Measurements from ENCODE around the gene GALP.

The GALP gene

DNA sequence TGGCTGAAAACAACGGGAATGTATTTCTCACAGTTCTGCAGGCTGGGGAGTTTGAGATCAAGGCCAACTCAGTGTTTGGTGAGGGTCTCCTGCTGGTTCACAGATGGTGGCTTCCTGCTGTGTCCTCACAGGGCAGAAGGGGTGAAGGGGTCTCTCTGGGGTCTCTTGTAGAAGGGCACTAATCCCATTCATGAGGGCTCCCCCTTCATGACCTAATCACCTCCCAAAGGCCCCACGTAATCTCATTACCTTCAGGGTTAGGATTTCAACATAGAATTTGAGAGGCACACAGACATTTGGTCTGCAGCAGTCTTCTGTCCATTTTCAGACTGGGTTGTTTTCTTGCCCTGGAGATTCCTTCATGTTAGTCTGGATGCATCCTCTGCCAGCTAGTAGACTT is 23.2 kb upstream of the GALP start:
- H3K27ac ChIP-seq (ENCODE audit: low read depth, low read length), result no peak overlapping the region
- no peak overlapping the region for H3K9ac ChIP-seq (ENCODE audit: low read length)
- H3K4me2 ChIP-seq (ENCODE audit: low read depth, low read length, poor library complexity, severe bottlenecking), result no peak overlapping the region
- no peaks in the 10 kb centered on the region for H3K9me3 ChIP-seq (ENCODE audit: insufficient read depth, low read length)
- H4K20me1 ChIP-seq (ENCODE audit: low read depth, low read length), result no peaks in the 10 kb centered on the region
- no peaks in the 10 kb centered on the region for H3K27me3 ChIP-seq (ENCODE audit: low read length)
- no peaks in the 10 kb centered on the region for H3K9me2 ChIP-seq (replicated peaks; ENCODE audit: insufficient read depth, low read length)
- peaks cover 11% of the 10 kb centered on the region for H3K79me2 ChIP-seq (ENCODE audit: insufficient read depth, low read length)
- no peak overlapping the region for H2AFZ ChIP-seq (ENCODE audit: low read depth, low read length, severe bottlenecking)
- H3F3A ChIP-seq (ENCODE audit: insufficient read depth), result no peaks in the 10 kb centered on the region
- TF ChIP-seq EZH2phosphoT487 (conservative IDR thresholded peaks at IDR 0.05; ENCODE audit: low read length) (no peak), CTCF (IDR thresholded peaks at IDR 0.05; ENCODE audit: insufficient read depth, low read length, poor library complexity, severe bottlenecking) (no peak)
- H3K4me3 ChIP-seq (ENCODE audit: insufficient read depth, low read length, poor library complexity, severe bottlenecking), result no peak overlapping the region
- no peaks in the 10 kb centered on the region for H3K36me3 ChIP-seq (ENCODE audit: low read length)

- H3K9me2 ChIP-seq (replicated peaks; ENCODE audit: insufficient read depth, low read length), result no peaks in the 10 kb centered on the region
- no peak overlapping the region for H3K4me2 ChIP-seq (ENCODE audit: low read depth, low read length, poor library complexity, severe bottlenecking)
- no peaks in the 10 kb centered on the region for H3F3A ChIP-seq (ENCODE audit: insufficient read depth)
- H3K79me2 ChIP-seq (ENCODE audit: insufficient read depth, low read length), result peaks cover 11% of the 10 kb centered on the region
- no peak overlapping the region for H3K27ac ChIP-seq (ENCODE audit: low read depth, low read length)
- no peaks in the 10 kb centered on the region for H4K20me1 ChIP-seq (ENCODE audit: low read depth, low read length)
- H3K9me3 ChIP-seq (ENCODE audit: insufficient read depth, low read length), result no peaks in the 10 kb centered on the region
- no peak for TF ChIP-seq CTCF (IDR thresholded peaks at IDR 0.05; ENCODE audit: insufficient read depth, low read length, poor library complexity, severe bottlenecking)
- no peak for TF ChIP-seq EZH2phosphoT487 (conservative IDR thresholded peaks at IDR 0.05; ENCODE audit: low read length)
- H3K36me3 ChIP-seq (ENCODE audit: low read length), result no peaks in the 10 kb centered on the region
- no peaks in the 10 kb centered on the region for H3K27me3 ChIP-seq (ENCODE audit: low read length)
- no peak overlapping the region for H3K4me3 ChIP-seq (ENCODE audit: insufficient read depth, low read length, poor library complexity, severe bottlenecking)
- no peak overlapping the region for H3K9ac ChIP-seq (ENCODE audit: low read length)
- no peak overlapping the region for H2AFZ ChIP-seq (ENCODE audit: low read depth, low read length, severe bottlenecking)
Observed at GRCh38 chr19:56153507-56153906, 22.3 kb upstream of the GALP start.

DNA sequence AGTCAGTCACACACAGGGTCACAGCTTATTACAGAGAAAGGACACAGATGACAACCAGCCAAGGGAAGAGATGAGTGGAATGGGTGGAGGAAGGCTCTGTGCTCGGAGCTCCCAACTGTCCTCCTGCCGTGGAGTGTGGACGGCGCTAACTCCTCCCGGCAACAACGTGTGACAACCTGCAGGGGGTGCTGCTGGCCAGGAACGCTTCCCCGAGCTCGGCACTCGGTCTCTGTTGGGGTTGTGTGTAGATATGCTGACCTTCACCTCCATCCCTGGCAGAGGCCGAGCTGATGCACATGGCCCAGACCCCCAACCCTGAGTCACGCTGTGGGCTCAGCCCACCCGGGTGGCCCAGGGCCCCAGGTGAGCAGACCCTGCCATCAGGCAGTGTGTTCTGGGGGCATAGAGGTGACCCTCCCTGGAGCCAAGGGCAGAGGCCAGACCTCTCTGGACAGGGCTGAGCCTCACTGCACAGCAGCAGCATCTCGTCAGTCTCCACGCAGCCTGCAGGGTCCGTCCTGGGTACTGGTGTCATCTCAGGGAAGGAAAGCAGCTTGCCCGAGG is 20.6 kb upstream of the GALP start:
- Histone ChIP-seq H4K20me1 (ENCODE audit: low read depth, low read length) (no peaks in the 10 kb centered on the region), H3K4me3 (ENCODE audit: insufficient read depth, low read length, poor library complexity, severe bottlenecking) (no peak overlapping the region), H3K36me3 (ENCODE audit: low read length) (no peaks in the 10 kb centered on the region), H3K27me3 (ENCODE audit: low read length) (no peaks in the 10 kb centered on the region), H3K4me2 (ENCODE audit: low read depth, low read length, poor library complexity, severe bottlenecking) (no peak overlapping the region), H3K79me2 (ENCODE audit: insufficient read depth, low read length) (peaks cover 3% of the 10 kb centered on the region; the same call in 1 of the 2 replicates), H3K9ac (ENCODE audit: low read length) (no peak overlapping the region), H3K9me2 (replicated peaks; ENCODE audit: insufficient read depth, low read length) (no peaks in the 10 kb centered on the region), H2AFZ (ENCODE audit: low read depth, low read length, severe bottlenecking) (no peak overlapping the region), H3F3A (ENCODE audit: insufficient read depth) (no peaks in the 10 kb centered on the region), H3K27ac (ENCODE audit: low read depth, low read length) (no peak overlapping the region), H3K9me3 (ENCODE audit: insufficient read depth, low read length) (no peaks in the 10 kb centered on the region)
- TF ChIP-seq CTCF (IDR thresholded peaks at IDR 0.05; ENCODE audit: insufficient read depth, low read length, poor library complexity, severe bottlenecking) (peak; percentile 18), EZH2phosphoT487 (conservative IDR thresholded peaks at IDR 0.05; ENCODE audit: low read length) (no peak)

Data from SU-DHL-6 (cell line).